HG03439 (cell line): ENCODE data around the gene FAU.
A peak's percentile ranks its signal among the peaks of the same experiment; 100 is the strongest.

Source experiments
- ATAC-seq: cut with Tn5 transposase; IDR thresholded peaks from one replicate; pipeline ENCODE4 v1.9.1; 2021; ENCODE audit warnings: mild to moderate bottlenecking, moderate library complexity; ENCODE audit not compliant: unreplicated experiment

The FAU gene

GRCh38 chr11:65109231-65110198 is 12.4 kb downstream of the FAU start:
- ATAC-seq, result no peak

DNA sequence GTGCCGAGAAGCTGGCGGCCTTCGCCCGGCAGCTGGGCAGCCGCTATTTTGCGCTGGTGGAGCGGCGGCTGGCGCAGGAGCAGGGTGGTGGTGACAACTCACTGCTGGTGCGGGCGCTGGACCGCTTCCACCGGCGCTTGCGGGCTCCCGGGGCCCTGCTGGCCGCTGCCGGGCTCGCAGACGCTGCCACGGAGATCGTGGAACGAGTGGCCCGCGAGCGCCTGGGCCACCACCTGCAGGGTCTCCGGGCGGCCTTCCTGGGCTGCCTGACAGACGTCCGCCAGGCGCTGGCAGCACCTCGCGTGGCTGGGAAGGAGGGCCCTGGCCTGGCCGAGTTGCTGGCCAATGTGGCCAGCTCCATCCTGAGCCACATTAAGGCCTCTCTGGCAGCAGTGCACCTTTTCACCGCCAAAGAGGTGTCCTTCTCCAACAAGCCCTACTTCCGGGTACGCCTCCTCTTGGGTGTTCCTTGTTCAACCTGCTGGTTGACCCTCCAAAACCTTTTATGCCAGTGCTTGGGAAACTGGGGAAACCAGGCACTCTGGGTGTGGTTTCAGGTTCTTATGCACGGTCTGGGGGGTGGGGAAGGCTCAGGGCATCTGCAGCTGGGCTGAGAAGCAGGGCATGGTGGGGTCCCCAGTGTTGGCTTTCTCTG is 13.3 kb downstream of the FAU start:
- no peak for ATAC-seq

DNA sequence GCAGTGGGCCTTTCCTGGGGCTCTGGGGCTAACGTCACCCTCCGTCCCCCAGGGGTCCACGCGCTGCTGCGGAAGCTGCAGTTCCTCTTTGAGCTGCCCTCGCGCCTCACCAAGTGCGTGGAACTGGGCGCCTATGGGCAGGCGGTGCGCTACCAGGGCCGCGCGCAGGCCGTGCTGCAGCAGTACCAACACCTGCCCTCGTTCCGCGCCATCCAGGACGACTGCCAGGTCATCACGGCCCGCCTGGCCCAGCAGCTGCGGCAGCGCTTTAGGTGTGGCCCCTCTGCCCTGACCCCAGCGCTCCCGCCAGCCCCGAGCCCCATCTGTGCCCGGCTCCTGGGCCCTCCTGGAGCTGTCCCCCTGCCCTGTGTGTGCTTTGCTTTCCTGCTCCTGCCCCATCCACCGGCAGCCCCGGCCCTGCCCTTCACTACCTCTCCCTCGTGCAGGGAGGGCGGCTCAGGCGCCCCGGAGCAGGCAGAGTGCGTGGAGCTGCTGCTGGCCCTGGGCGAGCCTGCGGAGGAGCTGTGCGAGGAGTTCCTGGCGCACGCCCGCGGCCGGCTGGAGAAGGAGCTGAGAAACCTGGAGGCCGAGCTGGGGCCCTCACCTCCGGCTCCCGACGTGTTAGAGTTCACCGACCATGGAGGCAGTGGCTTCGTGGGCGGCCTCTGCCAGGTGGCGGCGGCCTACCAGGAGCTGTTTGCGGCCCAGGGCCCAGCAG is 14.0 kb downstream of the FAU start:
- no peak for ATAC-seq

- no peak for ATAC-seq
Observed at GRCh38 chr11:65107078-65107477, 14.9 kb downstream of the FAU start.

- ATAC-seq, result no peak
Observed at GRCh38 chr11:65104628-65105027, 17.3 kb downstream of the FAU start.

DNA sequence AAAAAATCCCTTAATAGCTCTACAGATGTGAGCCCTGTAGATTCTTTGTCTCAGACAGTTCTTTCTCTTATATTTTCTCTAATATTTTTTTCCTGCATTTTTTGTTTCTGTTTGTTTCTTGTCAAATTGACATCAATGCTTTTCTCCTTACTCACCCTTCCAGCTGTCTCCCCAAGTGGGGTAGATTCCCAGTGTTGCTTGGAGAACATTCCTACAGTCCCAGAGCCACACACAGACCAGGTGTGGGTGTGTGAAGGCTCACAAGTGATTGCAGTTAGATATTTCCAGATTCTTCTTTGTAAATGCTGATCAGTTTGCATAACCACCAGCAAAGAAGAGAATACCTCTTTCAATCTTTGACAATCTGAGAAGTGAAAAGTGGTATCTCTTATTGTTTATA is 18.5 kb downstream of the FAU start:
- ATAC-seq, result no peak

- ATAC-seq, result no peak
Observed at GRCh38 chr11:65102142-65103095, 19.5 kb downstream of the FAU start.

DNA sequence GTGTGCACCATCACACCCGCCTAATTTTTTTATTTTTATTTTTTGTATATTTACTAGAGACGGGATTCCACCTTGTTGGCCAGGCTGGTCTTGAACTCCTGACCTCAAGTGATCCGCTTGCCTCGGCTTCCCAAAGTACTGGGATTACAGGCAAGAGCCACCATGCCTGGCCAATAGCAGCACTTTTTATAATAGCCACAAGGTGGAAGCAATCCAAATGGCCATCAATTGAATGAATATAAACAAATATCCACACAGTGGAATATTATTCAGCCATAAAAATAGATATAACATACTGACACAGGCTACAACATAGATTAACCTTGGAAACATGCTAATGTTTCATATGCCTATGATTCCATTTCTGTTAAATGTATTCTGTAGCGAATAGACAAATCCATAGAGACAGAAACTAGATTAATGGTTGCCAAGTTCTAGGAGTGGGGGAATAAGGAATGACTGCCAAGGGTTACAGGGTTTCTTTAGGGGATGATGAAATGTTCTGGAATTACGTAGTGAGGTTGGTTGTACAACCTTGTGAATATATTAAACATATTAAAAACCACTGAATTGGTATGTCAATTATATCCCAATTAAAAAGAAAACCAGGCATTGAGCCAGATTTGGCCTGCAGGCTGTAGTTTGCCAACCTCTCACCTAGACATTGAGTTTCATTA is 21.1 kb downstream of the FAU start:
- ATAC-seq, result no peak

DNA sequence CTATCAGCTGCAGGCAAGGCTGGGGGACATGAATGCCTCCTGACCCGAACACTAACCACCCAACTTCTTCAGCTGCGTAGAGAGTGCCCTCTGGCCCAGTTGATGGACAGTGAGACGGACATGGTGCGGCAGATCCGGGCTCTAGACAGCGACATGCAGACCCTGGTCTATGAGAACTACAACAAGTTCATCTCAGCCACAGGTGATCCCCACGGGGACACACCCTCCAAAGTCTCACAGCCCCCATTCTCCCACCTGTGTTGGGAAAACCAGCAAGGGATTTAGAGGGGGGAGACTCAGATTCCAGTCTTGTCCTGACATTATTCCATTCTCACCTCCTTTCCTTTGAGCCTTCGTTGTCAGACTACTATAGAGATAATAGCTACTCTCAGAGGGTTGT is 25.0 kb downstream of the FAU start:
- no peak for ATAC-seq

DNA sequence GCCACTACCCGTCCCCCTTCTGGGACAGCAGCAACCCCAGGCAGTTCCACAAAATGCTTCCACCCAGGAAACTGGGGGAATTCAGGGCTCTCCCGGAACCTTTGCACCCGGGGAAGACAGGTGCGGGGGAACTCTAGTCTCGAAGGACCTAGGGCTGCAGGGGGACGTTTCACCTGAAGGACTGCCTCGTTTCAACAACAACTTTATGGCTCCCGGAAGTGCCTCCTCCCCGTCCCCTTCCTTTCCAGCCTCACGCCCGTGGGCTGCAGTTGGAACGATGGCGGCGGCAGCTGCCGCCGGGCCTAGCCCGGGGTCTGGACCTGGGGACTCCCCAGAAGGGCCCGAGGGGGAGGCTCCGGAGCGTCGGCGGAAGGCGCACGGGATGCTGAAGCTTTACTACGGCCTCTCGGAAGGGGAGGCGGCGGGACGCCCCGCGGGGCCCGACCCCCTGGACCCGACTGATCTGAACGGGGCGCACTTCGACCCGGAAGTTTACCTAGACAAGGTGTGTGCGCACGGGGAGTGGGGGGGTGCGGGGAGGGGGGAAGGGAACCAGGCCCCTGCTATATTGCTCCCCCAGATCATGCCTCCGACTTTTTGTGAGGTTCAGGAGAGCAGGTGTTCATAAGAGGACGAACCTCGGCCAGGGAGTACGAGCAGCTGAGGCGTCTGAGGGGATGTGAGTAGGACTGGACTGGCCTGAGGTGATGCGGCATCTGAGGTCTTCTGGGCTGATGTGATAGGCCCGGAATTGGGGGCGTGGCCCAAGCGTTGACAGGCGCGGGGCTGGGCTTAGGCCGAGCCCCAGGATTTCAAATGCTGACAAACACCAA is 25.7 kb downstream of the FAU start, which contains the start of gene VPS51:
TSS of gene VPS51 (plus strand) at position 241 of the 833 bp plus-strand sequence. CDS start at position 278, 37 bp downstream.
- peak; percentile 82 for ATAC-seq

GRCh38 chr11:65095427-65095826 is 26.5 kb downstream of the FAU start:
- no peak for ATAC-seq

DNA sequence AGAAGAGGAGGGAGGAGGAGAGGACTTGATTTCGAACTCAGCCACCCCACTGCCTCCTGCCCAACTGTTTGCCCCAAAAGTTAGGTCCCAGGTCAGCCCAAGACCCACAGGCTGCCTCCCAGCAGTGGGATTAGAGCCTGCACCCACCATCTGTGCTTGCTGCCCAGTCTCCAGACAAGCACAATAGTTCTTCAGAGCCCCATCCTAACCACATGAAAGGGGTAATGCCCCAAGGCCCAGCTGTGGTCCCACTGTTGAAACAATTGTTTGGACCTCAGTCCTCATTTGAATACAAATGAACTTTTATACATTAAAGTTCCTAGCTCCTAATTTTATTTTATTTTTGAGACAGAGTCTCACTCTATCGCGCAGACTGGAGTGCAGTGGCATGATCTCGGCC is 31.3 kb downstream of the FAU start:
- no peak for ATAC-seq

DNA sequence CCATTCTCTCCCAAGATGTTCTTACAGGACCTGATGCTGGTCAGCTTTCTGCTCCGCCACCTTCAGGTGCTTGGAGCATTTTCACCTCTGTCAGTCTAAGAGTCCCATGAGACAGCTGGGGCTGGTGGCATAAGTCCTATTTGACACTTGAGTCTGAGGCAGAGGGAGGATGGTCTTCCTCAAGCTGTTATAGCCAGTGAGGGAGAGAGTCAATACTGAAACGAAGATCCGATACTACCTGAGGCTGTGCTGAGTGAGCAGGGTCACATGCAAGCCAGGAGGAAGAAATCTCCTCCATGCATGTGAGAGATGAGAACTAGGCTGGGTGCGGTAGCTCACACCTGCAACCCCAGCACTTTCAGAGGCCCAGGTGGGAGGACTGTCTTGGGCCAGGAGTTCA is 32.3 kb downstream of the FAU start:
- ATAC-seq, result no peak

DNA sequence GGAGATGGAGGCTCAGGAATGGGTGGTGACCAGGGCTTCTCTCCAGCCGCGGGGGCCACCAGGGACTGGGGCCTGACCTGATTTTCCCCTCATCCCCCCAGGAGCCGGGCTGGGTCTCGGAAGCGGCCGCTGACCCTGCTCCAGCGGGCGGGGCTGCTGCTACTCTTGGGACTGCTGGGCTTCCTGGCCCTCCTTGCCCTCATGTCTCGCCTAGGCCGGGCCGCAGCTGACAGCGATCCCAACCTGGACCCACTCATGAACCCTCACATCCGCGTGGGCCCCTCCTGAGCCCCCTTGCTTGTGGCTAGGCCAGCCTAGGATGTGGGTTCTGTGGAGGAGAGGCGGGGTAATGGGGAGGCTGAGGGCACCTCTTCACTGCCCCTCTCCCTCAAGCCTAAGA is 34.1 kb downstream of the FAU start:
- ATAC-seq, result no peak

GRCh38 chr11:65087216-65087615 is 34.7 kb downstream of the FAU start:
- ATAC-seq, result no peak

DNA sequence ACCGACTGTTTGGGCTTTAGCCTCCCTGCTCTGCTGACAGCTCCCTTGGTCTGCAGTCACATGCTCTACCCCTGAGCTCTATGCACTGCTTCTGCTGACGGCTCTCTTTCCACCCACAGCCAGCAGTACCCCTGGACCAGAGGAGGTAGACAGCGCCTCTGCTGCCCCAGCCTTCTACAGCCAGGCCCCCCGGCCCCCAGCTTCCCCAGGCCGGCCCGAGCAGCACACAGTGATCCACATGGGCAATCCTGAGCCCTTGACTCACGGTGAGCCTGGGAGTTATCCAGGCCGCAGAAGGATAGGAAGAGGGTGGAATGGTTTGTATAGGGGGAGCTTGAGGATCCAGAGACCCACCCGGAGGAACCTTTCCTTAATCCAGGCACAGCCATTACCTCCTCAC is 35.1 kb downstream of the FAU start:
- no peak for ATAC-seq

DNA sequence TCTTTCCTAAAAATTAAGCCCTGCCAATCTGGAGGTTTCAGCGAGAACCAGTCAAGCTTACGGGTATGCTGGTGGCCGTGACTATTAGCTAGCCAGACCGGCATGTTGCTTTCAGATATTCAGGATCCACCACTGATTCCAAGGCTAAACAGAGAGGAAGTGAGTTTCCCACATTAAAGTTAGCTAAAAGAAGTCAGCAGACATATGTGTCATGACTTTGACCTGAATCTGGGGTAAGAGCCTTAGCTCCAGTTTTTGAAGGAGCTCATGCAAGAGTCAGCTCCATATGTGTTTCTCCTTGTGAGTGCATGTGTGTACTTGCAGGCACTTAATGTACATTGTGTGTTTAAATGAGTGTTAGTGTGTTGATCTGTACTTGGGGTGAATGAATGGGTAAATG is 36.5 kb downstream of the FAU start:
- no peak for ATAC-seq

- no peak for ATAC-seq
Observed at GRCh38 chr11:65084598-65085375, 37.1 kb downstream of the FAU start.
